ENCODE measurements around the gene TVP23B.
"Not testable (repeated sequence)": the region's sequence is repeated elsewhere in the genome, so short reads cannot be mapped to it uniquely, and the experiment has no call there.

Gene TVP23B

DNA sequence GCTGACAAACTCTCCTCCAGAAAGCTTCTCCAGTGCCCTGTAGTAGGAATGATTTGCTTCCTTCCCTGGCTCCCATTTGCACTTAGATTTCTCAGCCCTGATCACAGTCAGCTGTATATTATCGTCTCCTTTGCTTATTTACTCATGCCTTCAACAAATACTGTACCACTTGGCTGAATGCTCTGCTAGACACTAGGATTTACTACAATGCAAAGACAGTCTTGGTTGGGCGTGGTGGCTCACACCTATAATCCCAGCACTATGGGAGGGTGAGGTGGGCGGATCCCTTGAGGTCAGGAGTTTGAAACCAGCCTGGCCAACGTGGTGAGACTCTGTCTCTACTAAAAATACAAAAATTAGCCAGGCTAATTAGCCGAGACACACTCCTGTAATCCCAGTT, 5.9 kb downstream of the TVP23B start:
- DNase-seq (ENCODE audit: extremely low read depth in 1 of 2, low read depth in 1 of 2), result not testable (repeated sequence)

GRCh38 chr17:18791402-18791801, 10.4 kb downstream of the TVP23B start:
- DNase-seq (ENCODE audit: extremely low read depth in 1 of 2, low read depth in 1 of 2), result not testable (repeated sequence)

DNA sequence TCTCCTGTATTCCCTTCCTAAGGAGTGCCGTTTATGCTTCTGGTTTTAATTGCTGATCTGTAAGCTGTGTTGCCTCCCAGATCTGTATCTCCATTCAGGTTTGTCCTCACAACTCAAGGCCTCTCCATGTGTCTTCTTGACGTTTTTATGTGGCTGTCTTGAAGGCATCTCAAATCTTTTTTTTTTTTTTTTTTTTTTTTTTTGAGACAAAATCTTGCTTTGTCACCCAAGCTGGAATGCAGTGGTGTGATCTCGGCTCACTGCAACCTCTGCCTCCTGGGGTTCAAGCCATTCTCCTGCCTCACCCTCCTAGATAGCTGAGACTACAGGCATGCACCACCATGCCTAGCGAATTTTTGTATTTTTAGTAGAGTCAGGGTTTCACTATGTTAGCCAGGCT, 13.9 kb downstream of the TVP23B start:
- DNase-seq (ENCODE audit: extremely low read depth in 1 of 2, low read depth in 1 of 2), result not testable (repeated sequence)

DNA sequence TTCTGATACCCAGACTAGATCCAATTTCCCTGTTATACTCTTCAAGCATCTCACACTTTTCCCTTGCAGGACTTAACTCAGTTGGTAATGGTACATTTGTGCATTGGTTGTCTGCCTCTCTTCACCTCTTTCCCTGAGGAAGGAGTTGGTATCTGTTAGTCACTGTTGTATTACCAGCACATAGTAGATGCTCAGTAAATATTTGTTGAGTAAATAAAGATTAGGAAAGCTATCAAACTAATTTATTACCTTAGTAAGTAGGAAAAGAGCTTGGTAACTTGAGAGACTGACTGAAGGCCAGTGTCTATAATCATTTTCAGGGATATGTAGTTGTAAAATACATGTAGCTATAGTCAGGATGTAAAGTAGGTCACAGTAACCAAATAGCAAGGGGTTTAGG, 15.9 kb downstream of the TVP23B start:
- DNase-seq (ENCODE audit: extremely low read depth in 1 of 2, low read depth in 1 of 2), result not testable (repeated sequence)

- not testable (repeated sequence) for DNase-seq (ENCODE audit: extremely low read depth in 1 of 2, low read depth in 1 of 2)
These were observed 22.7 kb downstream of the TVP23B start for GRCh38 chr17:18803458-18804245.

GRCh38 chr17:18815924-18816323, 34.9 kb downstream of the TVP23B start:
- DNase-seq (ENCODE audit: extremely low read depth in 1 of 2, low read depth in 1 of 2), result not testable (repeated sequence)

DNA sequence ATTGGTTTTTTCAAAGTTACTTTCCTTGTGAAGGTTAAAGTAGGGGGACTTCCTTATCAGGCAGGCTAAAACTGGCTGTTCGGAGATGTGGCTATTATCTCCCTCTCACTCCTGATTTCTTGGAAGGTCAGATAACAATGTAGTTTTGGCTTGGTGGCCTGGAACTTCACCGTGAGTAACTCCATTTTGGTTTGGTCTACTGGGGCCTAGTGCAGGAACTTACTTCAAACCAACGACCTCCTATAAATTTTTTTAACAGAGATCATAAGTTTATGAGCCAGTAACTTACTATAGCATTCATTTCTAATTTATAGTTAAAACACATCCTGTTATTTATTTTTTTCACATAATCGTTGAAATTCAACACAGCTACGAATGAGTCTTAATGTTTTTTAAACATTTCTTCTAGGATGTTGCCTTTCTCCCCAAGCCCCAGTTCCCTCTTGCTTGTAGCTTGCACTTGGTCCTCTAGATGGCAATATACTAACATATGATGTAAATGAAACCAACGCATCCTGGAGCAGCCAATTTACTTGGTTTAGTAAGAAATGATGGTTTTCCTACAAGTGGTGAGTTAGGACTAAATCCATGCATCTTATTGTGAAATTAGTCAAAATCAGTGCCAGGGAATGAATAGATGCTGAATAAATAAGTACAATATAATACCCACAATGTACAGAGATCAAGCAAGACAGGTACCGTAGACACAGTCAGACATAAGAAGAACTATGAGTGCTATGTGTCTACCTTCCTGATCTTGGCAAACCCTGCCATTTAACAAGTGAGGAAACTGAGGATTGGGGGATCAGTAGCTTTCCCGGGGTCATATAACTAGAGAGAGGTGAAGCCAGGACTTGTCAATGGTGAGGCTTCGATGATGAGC, 35.7 kb downstream of the TVP23B start:
- peak in 1 of 2 donors; percentile 3 for DNase-seq (ENCODE audit: extremely low read depth in 1 of 2, low read depth in 1 of 2)

GRCh38 chr17:18821430-18821829, 40.4 kb downstream of the TVP23B start:
- not testable (repeated sequence) for DNase-seq (ENCODE audit: extremely low read depth in 1 of 2, low read depth in 1 of 2)

- not testable (repeated sequence) for DNase-seq (ENCODE audit: extremely low read depth in 1 of 2, low read depth in 1 of 2)
These were observed 46.6 kb downstream of the TVP23B start for GRCh38 chr17:18827613-18828012.

DNA sequence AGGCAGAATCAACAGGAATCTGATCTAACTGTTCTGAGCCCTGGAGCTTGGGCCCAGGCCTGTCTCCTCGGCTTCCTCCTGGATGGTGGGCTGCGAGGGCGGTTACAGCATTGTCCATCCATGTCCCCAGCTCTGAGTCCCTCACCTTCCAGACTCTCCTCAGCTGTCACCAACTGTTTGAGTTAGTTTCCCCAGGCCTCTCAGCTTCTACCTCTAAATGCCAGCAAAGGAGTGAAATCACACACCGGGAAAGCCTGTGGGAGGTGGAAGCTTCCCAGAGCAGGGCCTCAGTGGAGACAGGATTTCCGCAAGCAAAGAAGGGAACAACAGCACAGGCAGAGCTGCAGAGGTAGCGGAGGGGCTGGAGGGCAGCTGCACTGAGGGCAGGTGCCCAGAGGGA, 67.5 kb downstream of the TVP23B start:
- DNase-seq (ENCODE audit: extremely low read depth in 1 of 2, low read depth in 1 of 2), result no peak

GRCh38 chr17:18850679-18851078, 69.7 kb downstream of the TVP23B start:
- no peak for DNase-seq (ENCODE audit: extremely low read depth in 1 of 2, low read depth in 1 of 2)

GRCh38 chr17:18851201-18851600, 70.2 kb downstream of the TVP23B start:
- DNase-seq (ENCODE audit: extremely low read depth in 1 of 2, low read depth in 1 of 2), result no peak

DNA sequence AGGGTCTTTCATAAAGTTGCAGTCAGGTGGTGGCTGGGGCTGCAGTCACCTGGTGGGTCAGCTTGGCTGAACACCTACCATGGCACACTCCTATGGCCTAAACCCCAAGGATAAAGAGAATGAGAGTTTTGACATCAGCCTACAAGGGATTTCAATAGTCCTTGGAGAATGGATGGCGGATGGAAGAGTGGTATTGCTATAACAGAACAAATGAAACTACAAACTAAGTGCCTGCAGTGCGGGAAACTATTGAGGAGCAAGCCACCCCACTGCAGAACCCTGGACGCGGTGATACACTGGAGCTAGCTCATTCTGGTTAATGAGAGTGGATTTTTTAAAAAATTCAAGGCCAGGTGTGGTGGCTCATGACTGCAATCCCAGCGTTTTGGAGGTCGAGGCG, 74.0 kb downstream of the TVP23B start:
- no peak for DNase-seq (ENCODE audit: extremely low read depth in 1 of 2, low read depth in 1 of 2)

DNA sequence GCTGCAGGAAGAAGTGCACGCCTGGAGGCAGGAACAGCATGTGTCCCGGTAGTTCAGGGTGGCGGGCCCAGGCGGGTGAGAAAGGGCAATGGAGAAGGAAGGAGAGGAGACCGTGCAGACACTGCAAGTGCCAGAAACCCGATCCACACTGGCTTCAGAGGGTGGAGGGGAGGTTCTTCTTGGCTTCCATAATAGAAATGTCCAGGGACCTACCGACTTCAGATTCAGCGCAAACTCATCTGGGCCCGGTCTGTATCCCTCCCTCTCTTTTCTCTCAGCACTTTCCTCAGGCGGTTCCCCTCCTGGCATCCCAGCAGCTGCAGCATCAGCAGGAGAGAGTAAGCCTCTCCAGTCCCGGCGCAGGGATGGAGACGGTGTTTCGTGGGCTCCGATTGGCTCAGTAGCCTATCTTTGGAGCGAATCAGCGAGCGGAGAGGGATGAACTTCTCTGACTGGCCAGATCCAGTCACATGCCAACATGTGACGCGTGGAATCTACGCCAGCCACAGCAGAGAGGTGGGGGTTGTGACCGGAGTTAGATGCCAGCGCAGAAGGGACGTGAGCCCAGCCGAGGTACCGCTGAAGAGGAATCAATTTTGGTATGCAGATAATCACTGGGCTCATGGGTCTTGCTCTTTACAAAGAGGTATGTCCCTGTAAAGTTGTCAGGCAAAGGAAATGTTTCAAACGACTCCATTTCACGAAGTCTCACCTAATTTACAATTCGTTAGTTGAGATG, 75.0 kb downstream of the TVP23B start:
- peak; percentile 66 to 89 for DNase-seq (ENCODE audit: extremely low read depth in 1 of 2, low read depth in 1 of 2)

Data from stimulated activated CD8-positive, alpha-beta memory T cell treated with anti-CD3 and anti-CD28 coated beads, Interleukin-7, amount 100 ng/mL, for 48 hours (primary cell).